ENCODE results near the gene VDR. TPM values are rescaled to one million over a fixed set of nuclear protein-coding genes. Genes with fewer than 3 reads are reported as not detected.

Gene VDR
- polyA plus RNA-seq, 10 donors, result 0.21 to 1.5 (median 0.44) TPM

GRCh38 chr12:47795814-47796411, 108.9 kb downstream of the VDR start:
- DNase-seq, result no peak

- no peak for DNase-seq
Observed at GRCh38 chr12:47795121-47795813, 109.5 kb downstream of the VDR start.

GRCh38 chr12:47794679-47795078, 110.1 kb downstream of the VDR start:
- DNase-seq, result no peak

GRCh38 chr12:47793015-47793681, 111.6 kb downstream of the VDR start:
- DNase-seq, result no peak

GRCh38 chr12:47791874-47792273, 112.9 kb downstream of the VDR start:
- DNase-seq, result no peak

Other genes starting within 250 kb of the VDR start
- 10 to 100 TPM; 21.0 to 32.9 (median 28.2) TPM for gene RPAP3, start 199.0 kb downstream of the VDR start, polyA plus RNA-seq (ENCODE audit: insufficient read length in 10 of 10)
- 1 to 10 TPM in 1 of 10 donors, under 1 TPM in 9; 0.19 to 1.8 (median 0.32) TPM for gene ENDOU, start 179.5 kb downstream of the VDR start, polyA plus RNA-seq (ENCODE audit: insufficient read length in 10 of 10)
- 10 to 100 TPM in 5 of 10 donors, 1 to 10 TPM in 5; 6.8 to 18.9 (median 9.7) TPM for gene RAPGEF3, start 146.1 kb downstream of the VDR start, polyA plus RNA-seq (ENCODE audit: insufficient read length in 10 of 10)
- gene SLC48A1, start 131.8 kb downstream of the VDR start, polyA plus RNA-seq (ENCODE audit: insufficient read length in 10 of 10), result 10 to 100 TPM in 8 of 10 donors, 1 to 10 TPM in 2; 9.7 to 13.8 (median 11.5) TPM
- gene HDAC7, start 85.1 kb downstream of the VDR start, polyA plus RNA-seq (ENCODE audit: insufficient read length in 10 of 10), result 10 to 100 TPM; 51.6 to 87.4 (median 59.9) TPM
- gene TMEM106C, start 58.6 kb upstream of the VDR start, polyA plus RNA-seq (ENCODE audit: insufficient read length in 10 of 10), result 10 to 100 TPM; 51.6 to 67.5 (median 57.6) TPM
- 10 to 100 TPM in 8 of 10 donors, 1 to 10 TPM in 2; 5.5 to 83.1 (median 39.5) TPM for gene COL2A1, start 99.5 kb upstream of the VDR start, polyA plus RNA-seq (ENCODE audit: insufficient read length in 10 of 10)
- gene SENP1, start 201.1 kb upstream of the VDR start, polyA plus RNA-seq (ENCODE audit: insufficient read length in 10 of 10), result 10 to 100 TPM; 12.2 to 20.5 (median 16.1) TPM
- gene PFKM, start 214.4 kb upstream of the VDR start, polyA plus RNA-seq (ENCODE audit: insufficient read length in 10 of 10), result 100 to 1,000 TPM; 130 to 326 (median 255) TPM